Activated gamma-delta T cell treated with Interleukin-2 at 50 U/mL for 16 hours (primary cell): ENCODE results near the gene PDE3A.
"Not testable (repeated sequence)": the region's sequence is repeated elsewhere in the genome, so short reads cannot be mapped to it uniquely, and the experiment has no call there.

ENCODE experiments used
- DNase-seq: peaks from one replicate; pipeline ENCODE4 v3.0.0-alpha.2; 2020

Gene PDE3A

DNA sequence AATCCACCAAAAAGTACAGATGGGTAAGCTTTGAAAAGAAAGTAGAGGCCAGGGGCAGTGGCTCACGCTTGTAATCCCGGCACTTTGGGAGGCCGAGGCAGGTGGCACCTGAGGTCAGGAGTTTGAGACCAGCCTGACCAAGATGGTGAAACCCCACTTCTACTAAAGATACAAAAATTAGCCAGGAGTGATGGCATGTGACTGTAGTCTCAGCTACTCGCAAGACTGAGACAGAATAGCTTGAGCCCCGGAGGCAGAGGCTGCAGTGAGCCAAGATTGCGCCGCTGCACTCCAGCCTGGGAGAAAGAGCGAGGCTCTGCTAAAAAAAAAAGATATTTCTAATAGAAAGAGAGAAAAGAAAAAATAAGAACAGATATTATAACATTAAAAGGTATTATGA lies 192.6 kb downstream of the PDE3A start:
- no peak for DNase-seq

DNA sequence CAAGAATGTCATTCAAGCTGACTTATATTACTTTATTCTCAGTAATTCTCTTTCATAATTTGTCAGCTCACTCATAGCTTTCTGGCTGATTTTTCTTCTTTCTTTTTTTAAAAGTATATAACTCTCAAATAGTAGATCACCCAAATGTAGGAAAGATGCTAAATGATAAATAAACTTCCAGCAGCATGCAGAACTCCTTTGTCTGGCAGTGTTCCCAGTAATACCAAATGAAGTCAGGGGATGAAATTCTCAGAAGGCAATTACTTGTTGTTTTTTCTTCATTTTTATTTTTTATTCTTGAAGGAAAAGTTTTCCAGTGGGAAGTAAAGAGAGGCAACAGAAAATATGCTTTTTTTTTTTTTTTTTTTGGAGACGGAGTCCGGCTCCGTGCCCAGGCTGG lies 193.5 kb downstream of the PDE3A start:
- DNase-seq = no peak

DNA sequence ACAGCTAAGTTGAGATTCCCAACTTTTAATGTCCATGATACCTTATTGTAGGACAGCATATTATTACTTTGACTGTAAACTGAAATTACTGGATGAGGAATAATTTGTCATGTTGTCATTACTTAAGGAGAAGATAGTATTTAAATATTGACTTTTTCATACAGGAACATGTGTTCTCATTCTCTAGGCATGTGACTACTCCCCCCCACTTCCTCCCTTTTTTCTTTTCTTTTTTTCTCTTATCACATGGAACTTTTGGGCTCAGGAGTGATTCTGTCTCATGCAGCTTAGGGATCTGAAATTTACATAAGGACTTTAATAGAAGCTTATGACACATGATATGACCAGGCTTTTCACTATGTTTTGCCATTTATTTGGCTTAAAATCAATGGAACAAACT lies 199.1 kb downstream of the PDE3A start:
- DNase-seq = no peak

- DNase-seq = no peak
Measured at GRCh38 chr12:20572451-20572850, 204.1 kb downstream of the PDE3A start.

DNA sequence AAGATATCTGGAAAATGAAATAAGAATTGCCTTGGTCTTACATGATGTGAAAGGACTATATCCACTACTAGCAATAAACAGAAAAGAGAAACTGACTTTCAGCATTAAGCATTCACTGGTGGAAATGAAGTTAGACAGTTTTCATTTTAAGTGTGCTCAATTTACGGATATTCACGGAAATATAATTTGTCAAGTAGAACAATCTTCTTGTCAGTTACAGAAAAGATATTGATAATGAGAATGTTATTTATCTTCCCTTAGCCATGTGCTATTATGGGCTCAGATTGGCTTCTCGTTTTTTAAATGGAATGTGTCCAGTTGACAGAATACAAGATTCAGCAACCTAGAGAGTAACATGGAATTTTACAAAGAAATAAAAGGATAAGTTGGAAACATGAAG lies 208.2 kb downstream of the PDE3A start:
- DNase-seq = no peak

DNA sequence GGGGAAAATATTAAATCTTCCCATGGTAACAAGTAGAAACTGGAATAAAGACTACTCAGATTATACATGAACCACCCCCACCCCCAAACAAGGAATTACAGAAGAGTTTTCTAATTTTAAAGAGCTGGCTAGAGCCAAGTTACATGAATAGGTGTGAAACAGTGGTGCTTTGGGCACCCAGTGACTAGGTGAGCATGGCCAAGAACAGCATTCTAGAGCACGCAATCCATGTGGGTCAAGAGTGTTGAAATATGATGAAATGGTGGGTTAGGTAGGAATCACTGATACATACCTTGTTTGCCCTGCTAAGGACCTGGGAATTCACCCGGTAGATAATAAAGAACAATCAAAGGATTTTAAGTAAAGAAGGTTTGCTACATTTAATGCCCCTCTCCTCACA lies 208.7 kb downstream of the PDE3A start:
- DNase-seq = no peak

DNA sequence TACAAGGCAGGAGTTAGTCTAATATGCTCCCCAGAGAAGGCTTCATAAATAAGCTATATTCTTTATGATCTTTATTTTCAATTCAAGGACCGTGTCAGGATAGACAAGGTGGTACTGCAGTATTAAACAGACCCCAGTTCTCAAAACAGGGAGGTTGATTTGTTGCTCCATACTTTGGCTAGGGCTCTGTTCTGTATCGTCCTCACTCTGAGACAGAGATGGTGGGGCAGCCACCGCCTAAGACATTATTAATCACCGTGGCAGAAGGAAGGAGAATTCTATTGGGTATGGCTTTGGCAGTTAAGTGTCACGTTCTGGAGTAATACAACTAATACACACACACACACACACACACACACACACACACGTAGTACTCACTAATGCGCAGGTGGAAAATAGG lies 209.8 kb downstream of the PDE3A start:
- DNase-seq = no peak

GRCh38 chr12:20585055-20585625 lies 216.8 kb downstream of the PDE3A start:
- DNase-seq = no peak

- DNase-seq = no peak
Measured at GRCh38 chr12:20585913-20586312, 217.6 kb downstream of the PDE3A start.

- no peak for DNase-seq
Measured at GRCh38 chr12:20588042-20588441, 219.7 kb downstream of the PDE3A start.

GRCh38 chr12:20590570-20590969 lies 222.2 kb downstream of the PDE3A start:
- no peak for DNase-seq

GRCh38 chr12:20592556-20592955 lies 224.2 kb downstream of the PDE3A start:
- no peak for DNase-seq

DNA sequence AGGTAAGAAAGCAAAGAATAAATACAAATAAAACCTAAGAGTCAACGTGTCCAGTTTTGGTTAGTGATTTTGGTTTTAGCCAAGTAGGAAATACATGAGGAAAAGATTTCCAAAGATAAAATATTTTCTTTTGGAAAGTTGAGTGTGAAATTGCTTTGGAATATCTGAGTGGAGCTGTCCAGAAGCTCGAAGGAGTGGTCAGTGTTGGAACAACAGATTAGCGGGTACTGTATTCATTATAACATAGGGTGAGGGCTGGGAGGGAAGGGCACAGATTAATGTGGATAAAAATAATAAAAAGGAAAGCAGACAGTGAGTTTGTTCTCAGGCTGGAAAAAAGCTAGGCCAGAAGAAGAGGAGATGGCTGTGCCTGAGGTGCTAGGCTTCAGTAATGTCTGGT lies 225.3 kb downstream of the PDE3A start:
- no peak for DNase-seq

- DNase-seq = no peak
Measured at GRCh38 chr12:20596061-20596460, 227.7 kb downstream of the PDE3A start.

- no peak for DNase-seq
Measured at GRCh38 chr12:20599757-20600156, 231.4 kb downstream of the PDE3A start.

GRCh38 chr12:20601668-20602280 lies 233.4 kb downstream of the PDE3A start:
- no peak for DNase-seq

DNA sequence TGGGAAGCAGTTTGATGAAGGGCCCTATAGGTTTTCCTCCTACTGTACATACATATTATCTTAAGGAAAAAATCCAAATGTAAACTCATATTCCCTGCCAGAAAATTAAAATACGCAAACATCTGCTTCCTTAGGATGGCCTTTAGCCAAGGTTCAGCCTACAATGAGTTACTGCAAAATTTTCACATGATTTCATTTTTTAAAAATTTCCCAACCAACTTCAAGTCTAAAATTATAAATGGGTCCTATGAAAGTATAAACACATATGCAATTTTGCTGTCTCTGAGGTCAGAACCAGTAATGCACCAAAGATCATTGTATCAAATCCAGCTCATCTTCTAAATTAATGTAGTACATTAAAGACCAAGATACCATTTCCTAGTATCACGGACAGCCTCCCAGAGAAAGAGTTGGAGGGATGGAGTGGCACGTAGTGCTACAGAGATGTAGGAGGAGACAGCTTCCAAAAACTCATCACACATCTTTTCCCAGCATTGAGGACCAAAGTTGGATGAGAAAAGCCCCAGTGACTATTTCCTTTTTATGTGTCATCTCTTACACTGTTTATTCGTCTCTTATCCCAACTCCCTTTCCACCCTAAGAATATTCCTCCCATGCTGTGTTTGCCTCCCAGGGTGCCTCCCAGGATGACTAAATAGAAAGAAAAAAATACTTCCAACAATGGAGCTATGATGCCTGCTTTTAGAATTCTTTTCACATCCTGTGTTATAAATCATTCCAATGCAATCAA lies 234.5 kb downstream of the PDE3A start:
- DNase-seq = no peak

- no peak for DNase-seq
Measured at GRCh38 chr12:20604408-20605067, 236.2 kb downstream of the PDE3A start.

DNA sequence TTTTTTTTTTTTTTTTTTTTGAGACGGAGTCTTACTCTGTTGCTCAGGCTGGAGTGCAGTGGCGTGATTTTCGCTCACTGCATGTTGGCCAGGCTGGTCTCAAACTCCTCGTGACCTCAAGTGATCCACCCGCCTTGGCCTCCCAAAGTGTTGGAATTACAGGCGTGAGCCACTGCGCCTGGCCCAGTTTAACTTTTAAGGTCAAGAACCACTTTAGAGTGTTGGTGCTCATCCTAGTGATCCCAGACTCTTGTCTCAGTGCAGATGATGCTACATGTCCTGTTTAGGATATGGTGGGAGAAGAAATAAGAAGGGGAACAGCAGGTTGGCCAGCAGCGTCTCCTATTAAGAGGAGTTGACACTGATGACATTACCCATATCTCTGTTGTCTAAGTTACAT lies 246.7 kb downstream of the PDE3A start:
- DNase-seq = not testable (repeated sequence)

DNA sequence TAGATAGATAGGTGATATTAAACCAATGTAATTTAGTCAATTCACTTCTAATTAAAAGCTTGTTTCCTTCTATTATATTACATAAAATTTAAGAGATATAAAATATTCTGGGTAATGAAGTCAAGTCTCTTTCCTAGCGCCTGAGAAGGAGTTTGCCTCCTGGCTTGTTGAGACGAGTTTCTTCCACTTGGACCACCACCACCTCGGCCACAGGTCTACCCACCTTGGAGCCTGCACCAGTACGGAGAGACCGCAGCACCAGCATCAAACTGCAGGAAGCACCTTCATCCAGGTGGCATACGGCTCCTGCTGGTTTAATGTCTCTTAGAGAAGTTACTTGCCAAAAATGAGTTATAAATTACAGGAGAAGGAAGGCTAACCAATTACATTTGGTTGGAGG lies 247.8 kb downstream of the PDE3A start:
- no peak for DNase-seq

DNA sequence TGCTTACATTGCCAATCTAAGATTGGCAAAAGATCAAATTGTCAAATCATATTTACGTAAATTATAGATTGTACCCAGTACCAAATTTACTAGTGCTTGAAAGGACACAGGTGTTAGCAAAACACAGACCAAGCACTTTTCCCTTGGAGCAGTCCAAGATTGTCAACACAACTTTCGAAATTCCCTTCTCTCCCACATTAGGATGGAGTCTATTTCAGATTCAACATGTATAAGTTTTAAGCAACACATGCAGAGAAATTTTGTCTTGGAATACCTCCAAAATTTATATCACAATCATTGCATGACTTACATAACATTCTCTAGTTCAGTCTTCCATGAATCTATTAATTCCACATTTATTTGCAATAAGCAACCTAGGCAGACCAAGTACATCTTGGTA lies 251.9 kb downstream of the PDE3A start:
- DNase-seq = no peak

- DNase-seq = no peak
Measured at GRCh38 chr12:20624718-20625117, 256.4 kb downstream of the PDE3A start.

GRCh38 chr12:20625531-20625930 lies 257.2 kb downstream of the PDE3A start:
- DNase-seq = no peak

- no peak for DNase-seq
Measured at GRCh38 chr12:20627001-20627588, 258.8 kb downstream of the PDE3A start.
